Urothelium cell line (cell line): ENCODE measurements around the gene CSRP1.
A peak's percentile ranks its signal among the peaks of the same experiment; 100 is the strongest.
"Not testable (repeated sequence)": the region's sequence is repeated elsewhere in the genome, so short reads cannot be mapped to it uniquely, and the experiment has no call there.

Experiments
- DNase-seq: peaks from one replicate; pipeline ENCODE4 v3.0.0; 2011; ENCODE audit warnings: low spot score, mixed read lengths
- FAIRE-seq: peaks from 2 replicates; lab custom pipeline; 2011; peaks lifted over from hg19 to GRCh38; lab: Jason Lieb, UNC

Gene CSRP1

DNA sequence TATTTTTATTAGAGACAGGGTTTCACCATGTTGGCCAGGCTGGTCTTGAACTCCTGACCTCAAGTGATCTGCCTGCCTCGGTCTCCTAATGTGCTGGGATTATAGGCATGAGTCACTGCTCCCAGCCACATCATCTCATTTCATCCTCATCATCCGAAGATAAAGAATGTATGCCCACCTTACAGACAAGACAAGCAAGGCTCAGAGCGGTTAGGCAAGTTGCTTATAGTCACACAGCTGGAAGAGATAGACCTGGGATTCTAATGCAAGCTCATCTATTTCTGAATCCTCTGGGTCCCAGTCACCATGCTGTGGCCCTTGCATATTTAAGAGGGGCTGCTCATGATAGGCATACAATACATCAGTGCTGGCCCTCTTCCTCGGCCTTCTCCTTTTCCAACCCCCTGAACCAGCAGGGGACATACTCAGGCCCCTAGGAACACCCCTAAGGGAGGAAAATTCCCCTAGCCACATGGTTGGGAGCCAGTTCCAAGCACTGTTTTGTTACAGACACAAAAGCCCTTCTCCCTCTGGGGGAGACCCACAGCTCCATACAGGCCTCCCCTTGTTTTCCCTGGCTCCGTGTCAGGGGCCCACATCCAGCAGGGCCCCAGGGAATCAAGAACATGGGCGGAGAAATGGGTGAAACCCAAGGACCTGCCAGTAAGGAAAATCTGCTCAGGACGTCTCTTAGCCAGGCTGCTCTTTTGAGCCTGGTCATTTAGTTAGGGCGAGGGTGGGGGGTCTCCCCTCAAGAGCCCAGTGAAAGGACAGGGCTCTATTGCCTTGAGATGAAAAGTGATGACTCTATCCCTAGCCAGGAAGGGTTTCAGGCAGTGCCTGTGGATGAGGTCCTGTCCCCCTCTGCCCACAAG, 6.9 kb downstream of the CSRP1 start:
- DNase-seq (no peak), FAIRE-seq (no peak)

DNA sequence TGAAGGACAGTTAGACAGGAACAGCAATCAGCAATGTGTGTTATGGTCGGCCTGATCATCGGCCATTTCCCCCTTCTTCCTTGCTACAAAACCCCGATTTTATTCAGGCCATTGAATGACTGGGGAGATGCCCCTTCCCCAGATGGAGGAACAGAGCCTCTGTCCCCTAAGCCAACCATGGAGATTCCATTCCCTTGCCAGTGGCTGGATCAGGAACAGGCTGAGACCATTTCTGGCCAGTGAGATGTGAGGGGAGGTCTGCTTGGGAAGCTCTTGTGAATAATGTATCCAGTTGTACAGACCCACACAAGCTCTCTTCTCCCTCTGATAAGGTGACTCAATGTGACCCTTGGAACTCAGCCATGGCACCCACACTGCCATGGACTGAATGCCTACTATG, 7.7 kb downstream of the CSRP1 start:
- FAIRE-seq (no peak), DNase-seq (no peak)

DNA sequence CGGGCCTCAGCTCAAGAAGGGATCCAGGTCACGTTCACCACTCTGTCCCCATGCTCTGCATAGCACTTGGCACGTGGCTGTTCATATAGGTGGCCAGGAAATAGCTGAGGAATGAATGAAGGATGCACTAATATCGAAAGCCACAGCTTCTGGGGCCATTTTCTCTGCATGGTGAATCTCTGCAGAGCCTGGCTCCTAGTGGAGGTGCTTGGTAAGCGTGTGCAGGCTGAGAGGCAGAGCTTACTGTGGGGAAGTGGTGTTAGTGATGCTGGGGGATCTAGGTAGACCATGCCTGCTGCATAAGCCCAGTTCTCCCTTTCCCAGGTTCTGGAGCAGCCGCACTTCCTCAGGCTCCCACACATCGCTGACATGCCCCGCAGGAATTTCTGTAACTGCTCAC, 8.3 kb downstream of the CSRP1 start:
- no peak for FAIRE-seq

DNA sequence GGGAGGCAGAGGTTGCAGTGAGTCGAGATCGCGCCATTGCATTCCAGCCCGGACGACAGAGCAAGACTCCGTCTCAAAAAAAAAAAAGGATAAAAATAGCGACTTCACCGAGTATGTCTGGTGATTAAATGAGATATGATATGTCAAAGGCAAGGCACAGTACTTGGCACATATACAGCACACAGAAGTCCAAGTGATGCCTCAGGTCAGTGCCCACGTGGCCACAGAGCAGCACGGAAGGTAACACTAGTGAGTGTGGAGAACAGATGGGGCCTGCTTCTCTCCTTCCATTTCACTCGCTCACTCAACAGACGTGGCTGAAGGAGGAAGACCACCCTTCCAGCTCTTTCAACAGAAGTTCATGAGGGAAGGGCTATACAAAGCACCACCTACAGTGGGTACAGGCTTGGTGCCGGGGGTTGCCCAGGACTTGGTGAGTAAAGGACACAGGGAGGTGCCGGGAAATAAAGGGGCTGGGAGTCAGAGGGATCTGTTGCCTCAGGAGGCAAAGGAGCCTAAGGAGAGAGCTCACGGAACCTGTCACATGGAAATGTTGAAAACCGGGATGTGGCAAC, 8.9 kb downstream of the CSRP1 start:
- no peak for FAIRE-seq

More for the DNA sequence above, 8.3 kb downstream of the CSRP1 start:
- no peak for DNase-seq

DNA sequence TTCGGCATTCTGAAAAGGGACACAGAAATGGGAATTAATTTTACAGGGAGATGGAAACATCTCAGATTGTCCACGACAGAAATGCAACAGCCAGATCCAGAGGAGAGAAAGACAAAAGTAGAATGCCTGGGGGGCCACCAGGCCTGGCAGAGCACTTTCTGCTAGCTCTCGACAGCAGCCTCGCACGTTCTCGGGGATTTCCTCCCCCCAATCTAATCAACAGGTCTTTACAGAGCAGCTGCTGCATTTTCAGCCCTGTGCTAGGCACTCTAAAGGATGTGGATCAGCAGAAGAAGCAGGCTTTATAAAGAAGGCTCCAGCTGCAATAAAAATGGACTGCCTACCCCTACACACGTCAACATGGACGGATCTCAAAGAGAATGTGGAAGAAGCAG, 10.6 kb downstream of the CSRP1 start:
- no peak for DNase-seq
- FAIRE-seq, result no peak

More for the DNA sequence above, 8.9 kb downstream of the CSRP1 start:
- DNase-seq, result no peak

DNA sequence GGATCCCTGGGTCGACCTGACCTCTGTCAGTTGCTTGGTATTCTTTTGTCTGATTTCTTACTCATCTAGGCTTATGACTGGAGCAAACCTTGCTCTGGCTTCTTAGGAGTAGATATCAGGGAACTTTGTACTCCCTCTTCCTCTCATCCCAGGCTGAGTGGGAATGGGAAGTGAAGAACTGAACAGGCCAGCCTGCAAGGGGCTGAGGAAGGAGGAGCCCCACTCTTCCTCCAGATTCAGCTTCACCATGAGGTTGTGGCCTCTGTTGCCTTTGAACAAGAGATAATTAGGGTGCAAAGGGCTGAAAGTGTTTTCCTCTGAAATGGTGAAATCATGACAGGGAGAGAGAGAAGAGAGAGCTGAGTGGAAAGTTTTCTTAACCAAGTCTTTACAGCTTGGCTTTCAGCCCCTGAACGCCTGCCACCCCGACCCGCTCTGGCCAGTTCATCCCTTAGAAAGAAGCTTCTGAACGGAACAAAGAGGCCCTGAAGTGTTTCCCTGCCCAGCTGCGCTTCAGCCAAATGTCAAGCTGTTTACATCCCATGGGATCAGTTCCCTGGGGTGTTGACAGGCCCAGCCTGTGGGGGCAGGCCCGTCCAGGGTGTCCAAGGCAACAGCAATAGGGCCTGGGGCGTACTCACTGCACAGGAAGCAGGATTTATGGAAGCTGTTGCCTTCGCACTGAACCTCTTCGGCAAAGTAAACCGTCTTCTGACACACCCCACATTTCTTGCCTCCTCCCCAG, 11.2 kb downstream of the CSRP1 start:
- FAIRE-seq (no peak), DNase-seq (no peak)

DNA sequence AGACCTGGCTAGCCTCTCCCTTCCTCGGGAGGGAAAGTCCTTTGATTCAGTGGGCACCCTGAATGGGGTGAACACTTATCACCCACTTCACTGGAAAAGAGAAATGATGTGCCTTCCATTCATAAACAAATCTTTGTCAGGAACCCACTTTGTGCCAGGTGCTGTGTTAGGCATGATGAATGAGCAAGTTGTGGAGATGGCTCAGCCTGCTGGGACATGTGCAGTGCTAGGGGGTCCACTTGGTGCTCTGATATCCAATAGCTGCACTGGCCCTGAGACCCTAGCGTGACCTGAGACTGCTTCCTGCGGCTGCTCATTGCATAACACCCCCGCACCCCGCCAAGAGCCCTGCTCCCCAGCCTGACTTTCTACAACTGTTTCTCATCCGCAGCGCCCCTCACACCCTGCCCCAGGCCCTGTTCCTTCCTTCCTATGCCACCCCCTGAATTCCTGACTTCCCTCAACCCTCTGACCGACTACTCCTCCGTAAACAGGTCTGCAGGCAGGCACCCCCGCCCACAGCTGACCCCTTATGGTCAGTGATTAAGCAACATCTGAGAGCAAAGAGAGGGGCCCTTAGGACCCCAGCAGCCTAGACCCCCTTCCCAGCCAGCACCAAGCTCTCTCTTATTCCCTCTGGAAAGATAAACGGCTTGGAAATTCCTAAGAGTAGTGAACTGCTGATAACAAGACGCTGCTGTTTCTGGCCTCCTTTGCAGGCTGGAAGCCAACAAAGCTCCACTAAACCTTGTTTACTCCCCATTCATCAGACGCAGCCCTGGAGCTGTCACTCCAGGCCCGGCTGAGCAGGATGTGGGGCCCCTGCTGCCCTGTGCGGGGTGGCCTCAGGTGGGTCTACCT, 12.9 kb downstream of the CSRP1 start:
- FAIRE-seq, result no peak
- no peak for DNase-seq

DNA sequence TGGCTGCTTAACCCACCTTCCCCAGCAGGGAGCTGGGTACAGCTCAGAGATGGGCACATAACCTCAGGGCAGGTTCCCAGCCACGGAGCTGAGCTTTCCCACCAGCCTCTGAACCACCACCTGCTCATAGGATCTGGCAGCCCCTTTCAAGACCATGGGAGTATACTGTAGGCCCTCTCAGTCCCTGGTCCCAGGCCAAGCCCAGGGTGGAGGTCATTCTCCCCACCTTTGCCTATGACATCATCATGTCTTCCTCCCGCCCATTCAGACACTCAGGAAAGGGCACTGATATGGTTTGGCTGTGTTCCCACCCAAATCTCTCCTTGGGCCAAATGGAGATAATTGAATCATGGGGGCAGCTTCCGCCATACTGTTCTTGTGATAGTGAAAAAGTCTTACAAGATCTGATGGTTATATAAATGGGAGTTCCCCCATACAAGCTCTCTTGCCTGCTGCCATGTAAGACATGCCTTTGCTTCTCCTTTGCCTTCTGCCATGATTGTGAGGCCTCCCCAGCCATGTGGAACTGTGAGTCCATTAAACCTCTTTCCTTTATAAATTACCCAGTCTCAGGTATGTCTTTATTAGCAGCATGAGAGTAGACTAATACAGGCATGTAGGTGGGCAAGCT, 13.8 kb downstream of the CSRP1 start:
- not testable (repeated sequence) for DNase-seq, FAIRE-seq

DNA sequence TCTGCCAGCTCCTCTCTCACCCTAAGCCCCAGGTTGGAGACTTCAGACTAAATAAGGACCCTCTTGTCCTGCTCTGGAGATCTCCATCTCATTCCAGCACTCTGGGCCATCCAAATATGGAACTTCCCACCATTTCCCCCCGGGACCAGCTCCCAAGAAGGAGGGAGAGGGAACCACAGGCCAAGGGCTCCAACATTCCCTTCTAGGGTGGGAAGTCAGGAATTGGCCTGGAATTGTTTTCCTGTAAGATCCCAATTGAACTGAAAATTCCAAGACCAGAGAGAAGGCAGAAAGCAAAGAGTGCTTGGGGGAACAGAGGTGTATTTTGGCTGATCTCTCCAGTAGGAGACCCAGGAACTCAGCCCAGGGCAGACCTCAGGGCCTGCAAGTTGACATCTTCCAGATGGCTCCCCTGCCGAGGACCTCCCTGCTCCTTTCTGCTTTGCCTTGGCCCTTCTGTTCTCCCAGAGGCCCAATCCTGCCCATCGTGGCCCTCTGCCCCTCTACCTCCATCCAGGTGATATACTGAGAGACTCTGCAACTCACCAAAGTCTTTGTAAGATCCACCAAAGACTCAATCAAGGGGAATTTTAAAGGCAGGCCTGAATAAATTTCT, 14.9 kb downstream of the CSRP1 start:
- FAIRE-seq, result no peak
- DNase-seq, result no peak

DNA sequence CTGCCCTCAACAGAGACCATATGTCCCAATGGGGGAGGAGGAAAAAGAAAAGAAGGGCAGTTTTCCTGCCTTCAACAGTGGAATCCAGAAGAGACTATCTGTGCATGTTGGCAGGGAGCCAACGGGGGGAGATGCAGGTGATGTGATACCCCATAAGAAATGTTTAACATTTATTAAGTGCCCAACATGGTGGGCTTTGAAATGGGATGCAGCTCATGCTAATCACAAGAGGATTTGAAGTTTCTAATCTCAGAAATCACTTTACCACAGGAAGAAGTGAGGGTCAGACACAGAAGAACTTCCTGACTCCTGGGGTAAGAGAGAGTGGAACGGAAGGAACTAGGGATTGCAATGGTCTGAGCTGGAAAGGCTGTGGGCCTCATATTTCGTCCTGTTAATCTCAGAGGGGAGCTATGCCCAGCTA, 16.2 kb downstream of the CSRP1 start:
- FAIRE-seq (no peak), DNase-seq (no peak)

DNA sequence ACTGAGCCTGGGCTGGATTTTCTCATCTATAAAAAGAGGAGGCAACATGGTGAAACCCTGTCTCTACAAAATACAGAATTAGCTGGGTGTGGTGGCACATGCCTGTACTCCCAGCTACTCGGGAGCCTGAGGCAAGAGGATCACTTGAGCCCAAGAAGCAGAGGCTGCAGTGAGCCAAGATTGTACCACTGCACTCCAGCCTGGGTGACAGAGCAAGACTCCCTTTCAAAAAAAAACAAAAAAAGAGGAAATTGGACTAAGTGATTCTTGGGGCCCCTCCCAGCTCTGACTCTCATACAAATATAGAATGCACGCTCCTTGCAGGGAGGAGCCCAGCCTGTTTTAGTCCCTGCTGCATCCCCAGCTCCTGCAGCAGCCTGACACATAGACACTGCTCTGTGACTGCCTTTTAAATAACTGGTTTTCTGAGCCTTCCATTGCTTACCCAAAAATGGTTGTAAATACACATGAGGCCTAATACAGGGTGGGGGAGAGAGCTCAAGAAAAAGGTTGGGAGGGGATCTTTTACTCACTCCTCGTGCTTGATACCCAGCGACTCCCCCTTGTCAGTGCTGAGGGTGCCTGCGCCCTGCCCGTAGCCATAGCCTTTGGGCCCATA, 17.2 kb downstream of the CSRP1 start:
- FAIRE-seq, result no peak
- no peak for DNase-seq

DNA sequence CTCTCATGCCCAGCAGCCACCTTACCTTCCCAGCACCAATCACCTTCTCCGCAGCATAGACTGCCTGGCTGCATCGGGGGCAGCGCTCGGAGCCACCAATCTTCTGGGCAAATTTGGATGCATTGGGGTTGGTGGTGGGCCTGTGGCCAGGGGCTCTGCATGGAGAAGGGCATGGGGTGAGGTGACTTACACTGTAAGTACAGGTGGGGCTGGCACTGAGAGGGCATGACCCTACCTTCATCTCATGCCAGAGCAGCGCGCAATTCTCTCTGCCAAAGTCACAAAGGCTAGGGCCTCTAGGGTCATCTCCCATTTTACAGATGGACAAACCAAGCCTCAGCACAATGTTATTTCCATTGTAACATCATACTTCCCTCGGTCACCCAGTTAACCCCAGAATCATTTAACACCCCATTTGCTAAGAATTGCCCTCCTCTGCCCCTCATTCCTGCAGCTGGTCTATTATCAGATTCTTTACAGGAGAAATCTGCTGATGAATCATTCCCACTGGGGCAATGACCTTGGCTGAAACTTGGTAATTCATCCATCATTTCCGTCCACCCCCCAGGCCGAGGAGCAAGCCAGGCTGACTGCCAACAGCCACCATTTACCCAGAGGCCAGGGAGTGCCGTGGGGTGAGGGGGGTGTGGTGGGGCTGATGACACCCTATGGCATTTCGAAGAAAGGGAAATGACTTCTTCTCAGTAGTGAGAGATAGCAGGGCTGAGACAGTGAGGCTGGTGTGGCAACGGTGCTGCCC, 17.9 kb downstream of the CSRP1 start:
- FAIRE-seq (no peak), DNase-seq (peak; percentile 72)

DNA sequence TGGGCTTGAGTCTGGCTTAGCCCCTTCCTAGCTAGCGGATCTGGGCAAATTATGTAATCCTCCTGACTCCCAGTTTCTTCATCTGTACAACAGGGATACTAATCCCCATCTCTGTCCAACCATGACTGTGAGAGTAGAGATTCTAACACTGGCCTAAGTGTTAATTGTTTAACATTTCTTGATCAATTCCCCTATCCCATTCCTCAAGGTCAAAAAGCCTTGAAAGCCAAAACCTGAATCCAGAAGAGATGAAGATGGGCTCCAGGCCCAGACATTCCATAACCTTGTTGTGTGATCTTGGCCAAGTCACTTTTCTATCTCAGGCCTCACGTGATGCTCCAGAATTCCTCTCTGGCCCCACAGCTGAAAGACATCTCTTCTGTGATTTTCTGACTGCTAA, 19.2 kb downstream of the CSRP1 start:
- DNase-seq, result no peak
- FAIRE-seq, result no peak

DNA sequence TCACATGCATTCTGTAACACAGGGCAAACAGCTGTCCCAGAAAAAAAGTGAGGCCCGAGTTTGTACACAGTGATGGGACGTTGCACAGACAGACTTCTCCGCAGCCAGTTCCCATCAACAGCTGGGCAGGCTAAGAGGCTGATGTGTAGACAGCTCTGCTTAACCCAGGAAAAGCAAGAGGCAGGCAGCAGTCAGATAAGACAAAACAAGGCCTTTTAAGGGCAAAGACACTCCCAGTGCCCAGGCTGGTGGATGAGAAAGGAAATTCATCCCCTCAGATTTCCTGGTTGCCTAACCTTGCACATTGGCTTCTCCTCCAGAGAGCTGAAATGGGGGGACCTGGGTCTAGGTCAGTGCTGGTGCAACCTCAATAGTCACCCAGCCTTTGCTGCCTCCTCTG, 20.7 kb downstream of the CSRP1 start:
- DNase-seq, result no peak

DNA sequence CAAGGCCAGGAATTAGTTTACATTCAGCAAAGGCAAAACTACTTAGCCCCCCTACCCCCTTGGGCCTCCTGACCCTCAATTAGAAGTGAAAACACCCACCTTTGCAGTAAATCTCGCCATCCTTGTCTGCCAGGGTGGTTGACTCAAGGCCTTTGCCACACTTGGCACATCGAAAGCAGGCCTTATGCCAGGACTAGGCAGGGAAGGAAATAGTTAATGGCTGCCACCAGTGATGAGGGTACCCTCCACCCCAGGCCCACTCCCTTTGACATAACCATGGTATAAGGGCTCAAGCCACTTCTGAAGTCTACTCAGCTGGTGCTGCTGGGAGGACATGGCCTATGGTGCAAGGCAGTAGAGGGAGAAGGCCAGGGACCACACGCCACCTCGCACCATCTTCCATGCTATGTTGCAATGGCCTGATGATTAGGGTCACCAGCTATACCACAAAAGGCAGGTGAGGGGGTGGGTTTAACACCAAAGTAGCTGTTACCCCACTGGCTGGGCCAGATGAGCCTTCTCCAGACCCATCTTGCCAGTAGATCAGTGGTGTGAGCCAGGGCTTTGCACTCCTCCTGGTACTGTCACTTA, 21.6 kb downstream of the CSRP1 start:
- no peak for FAIRE-seq
- DNase-seq, result no peak

More for the DNA sequence above, 20.7 kb downstream of the CSRP1 start:
- no peak for FAIRE-seq

DNA sequence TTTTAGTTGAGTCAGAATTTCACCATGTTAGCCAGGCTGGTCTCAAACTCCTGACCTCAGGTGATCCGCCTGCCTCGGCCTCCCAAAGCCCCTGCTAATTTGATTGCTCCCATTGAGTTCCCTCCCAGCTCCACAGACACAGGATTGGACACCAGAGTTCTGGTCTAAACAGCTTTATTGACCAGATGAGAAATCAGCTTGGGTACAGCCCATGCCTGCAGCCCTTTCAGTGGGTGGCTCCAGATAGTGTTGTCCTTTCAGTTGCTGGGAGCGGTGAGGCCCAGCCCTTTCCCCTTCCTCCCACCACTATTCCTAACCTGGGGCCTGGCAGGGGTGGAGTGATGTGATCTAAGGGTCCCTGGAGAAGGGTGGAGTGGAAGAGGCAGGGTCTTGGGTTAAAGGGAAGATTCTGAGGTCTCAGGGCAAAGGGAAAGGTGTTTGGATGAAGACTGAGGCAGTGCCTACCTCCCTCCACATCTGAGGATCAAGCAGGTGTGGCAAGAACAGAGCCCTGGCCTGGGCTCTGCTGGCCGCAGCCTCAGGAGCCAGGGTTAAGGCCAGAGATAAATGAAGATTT, 23.5 kb downstream of the CSRP1 start:
- FAIRE-seq (no peak), DNase-seq (no peak)

DNA sequence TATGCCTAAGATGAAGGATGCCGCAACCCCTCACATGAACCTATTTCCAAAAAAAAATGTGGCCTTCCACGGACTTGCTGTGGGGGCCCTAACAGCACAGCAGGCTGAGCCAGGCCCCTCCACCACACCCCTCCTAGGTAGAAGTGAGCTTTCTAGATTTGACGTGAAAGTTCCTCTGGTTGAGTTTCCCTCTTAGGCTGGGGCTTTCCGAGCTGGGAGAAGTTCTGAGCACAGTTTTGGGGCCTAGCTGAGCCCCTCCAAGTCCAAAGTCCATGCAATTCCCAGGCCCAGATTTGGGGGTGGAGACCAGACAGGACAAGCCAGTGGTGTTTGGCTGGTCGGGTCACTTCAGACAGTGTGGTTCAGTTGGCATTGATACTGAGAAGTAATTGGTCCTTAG, 24.2 kb downstream of the CSRP1 start:
- DNase-seq, result no peak
- no peak for FAIRE-seq
